ENCODE measurements around the gene TSPAN18. TPM values are rescaled to one million over a fixed set of nuclear protein-coding genes. Genes with fewer than 3 reads are reported as not detected.

TSPAN18 gene
- total RNA-seq, 2 donors from 2014 or later = 2.0 to 7.7 TPM

- DNase-seq (ENCODE audit: low spot score) (no peak), ATAC-seq (ENCODE audit: insufficient number of reproducible peaks, low FRiP score, low read depth) (no peak)
- no peak for TF ChIP-seq CTCF (IDR thresholded peaks at IDR 0.05)
- H3K27ac ChIP-seq = peak overlapping the region in 1 of 2 donors; percentile 3
- H3K9me3 ChIP-seq = no peaks in the 10 kb centered on the region
- no peaks in the 10 kb centered on the region for H3K27me3 ChIP-seq (replicated peaks; ENCODE audit: insufficient read depth)
- H3K4me1 ChIP-seq (ENCODE audit: control insufficient read depth in 1 of 2, low read depth in 2 of 2) = peaks cover 8 to 16% of the 10 kb centered on the region in 2 donors
- H3K36me3 ChIP-seq = no peaks in the 10 kb centered on the region
- H3K4me3 ChIP-seq = no peak overlapping the region
Measured at GRCh38 chr11:44797886-44798606, 71.3 kb downstream of the TSPAN18 start.

GRCh38 chr11:44798607-44798972 lies 71.8 kb downstream of the TSPAN18 start:
- no peaks in the 10 kb centered on the region for H3K36me3 ChIP-seq
- peak overlapping the region in 1 of 2 donors; percentile 3 for H3K27ac ChIP-seq
- H3K4me3 ChIP-seq = no peak overlapping the region
- no peak for DNase-seq (ENCODE audit: low spot score)
- no peak for ATAC-seq (ENCODE audit: insufficient number of reproducible peaks, low FRiP score, low read depth)
- H3K9me3 ChIP-seq = no peaks in the 10 kb centered on the region
- peaks cover 8 to 16% of the 10 kb centered on the region in 2 donors for H3K4me1 ChIP-seq (ENCODE audit: control insufficient read depth in 1 of 2, low read depth in 2 of 2)
- no peak for TF ChIP-seq CTCF (IDR thresholded peaks at IDR 0.05)
- no peaks in the 10 kb centered on the region for H3K27me3 ChIP-seq (replicated peaks; ENCODE audit: insufficient read depth)

GRCh38 chr11:44799012-44799411 lies 72.2 kb downstream of the TSPAN18 start:
- Histone ChIP-seq H3K9me3 (no peaks in the 10 kb centered on the region), H3K36me3 (no peaks in the 10 kb centered on the region), H3K4me3 (no peak overlapping the region), H3K27me3 (replicated peaks; ENCODE audit: insufficient read depth) (no peaks in the 10 kb centered on the region), H3K27ac (no peak overlapping the region), H3K4me1 (ENCODE audit: control insufficient read depth in 1 of 2, low read depth in 2 of 2) (peaks cover 8 to 16% of the 10 kb centered on the region in 2 donors)
- DNase-seq (ENCODE audit: low spot score) (no peak), ATAC-seq (ENCODE audit: insufficient number of reproducible peaks, low FRiP score, low read depth) (no peak)
- TF ChIP-seq CTCF (IDR thresholded peaks at IDR 0.05) = no peak

GRCh38 chr11:44802347-44802746 lies 75.6 kb downstream of the TSPAN18 start:
- TF ChIP-seq CTCF (IDR thresholded peaks at IDR 0.05) = no peak
- ATAC-seq (ENCODE audit: insufficient number of reproducible peaks, low FRiP score, low read depth) (no peak), DNase-seq (ENCODE audit: low spot score) (no peak)
- no peaks in the 10 kb centered on the region for H3K36me3 ChIP-seq
- no peak overlapping the region for H3K4me3 ChIP-seq
- peaks cover 12 to 45% of the 10 kb centered on the region in 2 donors for H3K4me1 ChIP-seq (ENCODE audit: control insufficient read depth in 1 of 2, low read depth in 2 of 2)
- H3K27ac ChIP-seq = no peak overlapping the region
- no peaks in the 10 kb centered on the region for H3K27me3 ChIP-seq (replicated peaks; ENCODE audit: insufficient read depth)
- H3K9me3 ChIP-seq = no peaks in the 10 kb centered on the region

GRCh38 chr11:44803009-44803408 lies 76.2 kb downstream of the TSPAN18 start:
- ATAC-seq (ENCODE audit: insufficient number of reproducible peaks, low FRiP score, low read depth) = no peak
- TF ChIP-seq CTCF (IDR thresholded peaks at IDR 0.05) = no peak
- Histone ChIP-seq H3K36me3 (no peaks in the 10 kb centered on the region), H3K4me1 (ENCODE audit: control insufficient read depth in 1 of 2, low read depth in 2 of 2) (peaks cover 12 to 41% of the 10 kb centered on the region in 2 donors), H3K9me3 (no peaks in the 10 kb centered on the region), H3K4me3 (no peak overlapping the region), H3K27me3 (replicated peaks; ENCODE audit: insufficient read depth) (no peaks in the 10 kb centered on the region), H3K27ac (no peak overlapping the region)
- DNase-seq (ENCODE audit: low spot score) = no peak
